RPMI8226 (cell line): Measurements from ENCODE around the gene SNIP1.
"Not testable (repeated sequence)": the region's sequence is repeated elsewhere in the genome, so short reads cannot be mapped to it uniquely, and the experiment has no call there.

Source experiments
- DNase-seq: peaks from one replicate; pipeline ENCODE4 v3.0.0-alpha.2; 2015

Gene SNIP1

GRCh38 chr1:37553927-37554808 is at the start of gene SNIP1:
Gene SNIP1, minus strand, starts transcription at chr1:37554293. Its CDS starts 64 bp downstream, at chr1:37554229.
- peak; percentile 97 for DNase-seq

- DNase-seq: peak; percentile 73
These were observed 48.9 kb upstream of the SNIP1 start for GRCh38 chr1:37602750-37603694.

GRCh38 chr1:37601441-37601840 is 47.3 kb upstream of the SNIP1 start:
- no peak for DNase-seq

GRCh38 chr1:37599940-37600339 is 45.8 kb upstream of the SNIP1 start:
- DNase-seq: no peak

- DNase-seq: no peak
These were observed 42.1 kb upstream of the SNIP1 start for GRCh38 chr1:37596182-37596667.

- DNase-seq: peak; percentile 99
These were observed 41.5 kb upstream of the SNIP1 start, which contains the start of gene GNL2 for GRCh38 chr1:37595440-37596181. Gene GNL2, minus strand, starts transcription at chr1:37595937. Its CDS starts 115 bp downstream, at chr1:37595822.

GRCh38 chr1:37593726-37594125 is 39.6 kb upstream of the SNIP1 start:
- DNase-seq: no peak

- no peak for DNase-seq
These were observed 34.8 kb upstream of the SNIP1 start for GRCh38 chr1:37588939-37589338.

GRCh38 chr1:37584544-37584943 is 30.5 kb upstream of the SNIP1 start:
- not testable (repeated sequence) for DNase-seq

GRCh38 chr1:37575692-37576091 is 21.6 kb upstream of the SNIP1 start:
- DNase-seq: no peak

- no peak for DNase-seq
These were observed 20.9 kb upstream of the SNIP1 start for GRCh38 chr1:37574834-37575480.

GRCh38 chr1:37570528-37571334 is 16.6 kb upstream of the SNIP1 start:
- DNase-seq: no peak

GRCh38 chr1:37567023-37567422 is 12.9 kb upstream of the SNIP1 start:
- DNase-seq: no peak

GRCh38 chr1:37564892-37565291 is 10.8 kb upstream of the SNIP1 start:
- DNase-seq: no peak

- no peak for DNase-seq
These were observed 8.9 kb upstream of the SNIP1 start for GRCh38 chr1:37562984-37563383.

GRCh38 chr1:37561133-37562132 is 7.3 kb upstream of the SNIP1 start:
- peak; percentile 40 for DNase-seq

GRCh38 chr1:37560401-37561132 is 6.5 kb upstream of the SNIP1 start:
- no peak for DNase-seq

GRCh38 chr1:37559957-37560379 is 5.9 kb upstream of the SNIP1 start:
- not testable (repeated sequence) for DNase-seq

GRCh38 chr1:37559080-37559479 is 5.0 kb upstream of the SNIP1 start:
- no peak for DNase-seq
